Head of caudate nucleus (tissue), 42 donors: Measurements from ENCODE around the gene SMARCB1.

Experiments
- DNase-seq, 42 donors: peaks; one replicate each; pipeline versions ENCODE4 v3.0.0 to v3.0.0-alpha.2; 2020 to 2021; ENCODE audit warnings: mixed read lengths in 7 of 42
- intact Hi-C: fragments of 100-400 bp; cut with DNase I; formaldehyde crosslinking; loops from one replicate; pipeline ENCODE4 v1.15.0; 2022

The SMARCB1 gene

GRCh38 chr22:23777776-23778576, 8.8 kb upstream of the SMARCB1 start:
- no peak for DNase-seq
- intact Hi-C loops, result no loop called here

DNA sequence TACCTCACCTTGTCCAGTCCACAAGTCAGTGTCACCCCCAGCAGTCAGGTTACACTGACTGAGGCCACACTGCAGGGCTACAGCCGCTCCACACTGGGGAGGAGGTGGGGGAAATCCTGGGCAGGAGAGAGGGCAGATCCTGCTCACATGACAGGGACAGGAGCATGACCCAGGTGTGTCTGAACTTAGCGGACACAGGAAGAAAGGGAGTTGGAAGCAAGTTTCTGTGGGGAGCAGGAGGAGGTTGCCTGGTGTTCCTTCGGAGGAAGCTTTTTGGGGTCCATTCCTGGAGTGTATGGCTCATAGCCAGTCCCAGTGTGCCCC, 8.2 kb upstream of the SMARCB1 start:
- intact Hi-C loops, result no loop called here
- DNase-seq, result no peak

GRCh38 chr22:23779083-23779482, 7.7 kb upstream of the SMARCB1 start:
- DNase-seq, result no peak

GRCh38 chr22:23779731-23780130, 7.0 kb upstream of the SMARCB1 start:
- intact Hi-C loops, result no loop called here
- DNase-seq, result no peak

More at GRCh38 chr22:23779083-23779482, 7.7 kb upstream of the SMARCB1 start:
- intact Hi-C loops, result no loop called here

DNA sequence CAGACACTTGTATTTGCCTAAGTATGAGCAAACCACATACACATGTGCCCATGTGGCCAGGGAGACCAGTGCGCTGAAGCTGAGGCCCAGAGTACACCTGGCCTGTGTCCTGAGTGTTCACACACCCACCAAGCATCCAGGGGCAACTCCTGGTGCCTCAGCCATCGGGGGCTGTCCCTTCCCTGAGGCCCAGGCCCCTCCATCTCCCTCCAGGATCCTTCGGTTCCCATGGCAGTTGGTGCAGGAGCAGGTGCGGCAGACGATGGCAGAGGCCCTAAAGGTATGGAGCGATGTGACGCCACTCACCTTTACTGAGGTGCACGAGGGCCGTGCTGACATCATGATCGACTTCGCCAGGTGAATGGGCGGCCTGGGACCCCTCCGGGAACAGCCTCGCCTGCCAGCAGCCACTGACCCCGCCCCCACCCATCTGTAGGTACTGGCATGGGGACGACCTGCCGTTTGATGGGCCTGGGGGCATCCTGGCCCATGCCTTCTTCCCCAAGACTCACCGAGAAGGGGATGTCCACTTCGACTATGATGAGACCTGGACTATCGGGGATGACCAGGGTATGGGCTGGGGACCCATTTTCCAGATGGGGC, 6.5 kb upstream of the SMARCB1 start:
- intact Hi-C loops, result no loop called here
- no peak for DNase-seq

GRCh38 chr22:23781065-23781464, 5.7 kb upstream of the SMARCB1 start:
- DNase-seq, result peak; percentile 77 to 95 (median 89)

GRCh38 chr22:23781511-23782183, 5.1 kb upstream of the SMARCB1 start:
- intact Hi-C loops, result no loop called here
- peak in 11 of 42 donors; percentile 29 to 64 (median 44) for DNase-seq

More at GRCh38 chr22:23781065-23781464, 5.7 kb upstream of the SMARCB1 start:
- intact Hi-C loops, result no loop called here

- intact Hi-C loops, result no loop called here
- no peak for DNase-seq
Observed at GRCh38 chr22:23782252-23782651, 4.5 kb upstream of the SMARCB1 start.

DNA sequence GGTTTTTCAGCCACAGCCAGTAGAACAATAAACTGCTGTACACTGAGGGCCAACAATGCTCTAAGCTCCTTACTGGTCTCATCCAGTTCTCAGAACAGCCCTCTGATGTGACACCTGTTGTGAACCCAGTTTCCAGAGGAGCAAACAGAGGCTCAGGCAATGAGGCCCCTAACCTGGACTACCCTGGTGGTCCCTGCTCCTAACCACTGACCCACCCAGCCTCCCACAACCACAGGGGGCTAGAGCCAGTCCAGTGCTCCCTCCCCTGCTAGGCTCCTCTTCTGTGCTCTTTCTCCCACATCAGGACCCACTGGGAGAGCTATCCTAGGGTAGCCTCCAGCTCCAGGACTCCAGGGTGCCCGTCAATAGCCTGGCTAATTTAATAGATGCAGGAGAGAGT, 4.1 kb upstream of the SMARCB1 start:
- intact Hi-C loops, result no loop called here
- no peak for DNase-seq

DNA sequence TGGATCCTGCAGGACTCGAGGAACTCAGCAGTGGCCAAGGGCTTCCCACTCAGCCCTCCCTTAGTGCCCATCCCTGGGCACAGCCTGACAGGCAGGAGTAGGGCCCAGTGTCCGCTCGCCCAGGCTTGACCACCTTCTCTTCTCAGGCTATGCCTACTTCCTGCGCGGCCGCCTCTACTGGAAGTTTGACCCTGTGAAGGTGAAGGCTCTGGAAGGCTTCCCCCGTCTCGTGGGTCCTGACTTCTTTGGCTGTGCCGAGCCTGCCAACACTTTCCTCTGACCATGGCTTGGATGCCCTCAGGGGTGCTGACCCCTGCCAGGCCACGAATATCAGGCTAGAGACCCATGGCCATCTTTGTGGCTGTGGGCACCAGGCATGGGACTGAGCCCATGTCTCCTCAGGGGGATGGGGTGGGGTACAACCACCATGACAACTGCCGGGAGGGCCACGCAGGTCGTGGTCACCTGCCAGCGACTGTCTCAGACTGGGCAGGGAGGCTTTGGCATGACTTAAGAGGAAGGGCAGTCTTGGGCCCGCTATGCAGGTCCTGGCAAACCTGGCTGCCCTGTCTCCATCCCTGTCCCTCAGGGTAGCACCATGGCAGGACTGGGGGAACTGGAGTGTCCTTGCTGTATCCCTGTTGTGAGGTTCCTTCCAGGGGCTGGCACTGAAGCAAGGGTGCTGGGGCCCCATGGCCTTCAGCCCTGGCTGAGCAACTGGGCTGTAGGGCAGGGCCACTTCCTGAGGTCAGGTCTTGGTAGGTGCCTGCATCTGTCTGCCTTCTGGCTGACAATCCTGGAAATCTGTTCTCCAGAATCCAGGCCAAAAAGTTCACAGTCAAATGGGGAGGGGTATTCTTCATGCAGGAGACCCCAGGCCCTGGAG, 3.3 kb upstream of the SMARCB1 start:
- intact Hi-C loops, result no loop called here

GRCh38 chr22:23784215-23784732, 2.5 kb upstream of the SMARCB1 start:
- DNase-seq, result no peak
- intact Hi-C loops, result no loop called here

More for the DNA sequence above, 3.3 kb upstream of the SMARCB1 start:
- no peak for DNase-seq

DNA sequence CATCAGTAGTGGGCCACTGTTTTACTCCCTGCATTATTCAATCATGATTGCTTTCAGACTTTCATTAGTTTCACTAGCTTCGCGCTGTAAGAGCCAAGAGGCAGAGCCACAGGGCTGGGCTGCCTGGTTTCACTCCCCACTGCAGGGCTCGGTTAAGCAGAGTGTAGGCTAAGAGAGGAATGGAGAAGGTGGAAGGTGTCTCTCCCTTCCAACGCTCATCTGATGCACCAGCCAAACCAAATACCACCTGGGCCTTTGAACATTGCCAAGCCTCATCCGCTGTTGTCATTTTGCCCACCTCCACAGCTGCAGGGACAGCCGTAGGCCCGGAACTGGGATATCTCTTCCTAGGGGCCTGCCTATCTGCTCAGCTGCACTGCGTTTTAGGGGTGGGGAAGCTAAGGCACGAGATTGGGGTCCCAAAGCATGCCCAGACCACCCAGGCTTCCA, 480 bp upstream of the SMARCB1 start:
- DNase-seq, result peak in 1 of 42 donors; percentile 35
- intact Hi-C loops, result no loop called here

DNA sequence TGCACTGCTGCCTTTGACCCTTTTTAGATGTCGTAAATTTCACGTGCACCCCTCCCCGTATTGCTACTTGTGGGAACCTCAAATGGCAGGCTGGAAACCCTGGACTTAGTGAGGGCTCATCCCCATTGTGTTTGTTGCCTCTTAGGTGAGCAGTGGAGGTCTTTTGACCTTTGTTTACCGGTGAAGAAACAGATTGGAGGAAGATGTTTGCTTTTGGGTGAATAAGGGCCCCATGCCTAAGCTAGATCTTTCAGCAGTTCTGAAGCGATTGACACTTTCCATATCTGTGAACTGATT, 782 bp downstream of the SMARCB1 start:
- DNase-seq, result no peak
- intact Hi-C loops, result no loop called here

- no peak for DNase-seq
- intact Hi-C loops, result no loop called here
Observed at GRCh38 chr22:23787910-23788309, 1.1 kb downstream of the SMARCB1 start.

GRCh38 chr22:23789121-23789520, 2.4 kb downstream of the SMARCB1 start:
- intact Hi-C loops, result no loop called here
- no peak for DNase-seq

DNA sequence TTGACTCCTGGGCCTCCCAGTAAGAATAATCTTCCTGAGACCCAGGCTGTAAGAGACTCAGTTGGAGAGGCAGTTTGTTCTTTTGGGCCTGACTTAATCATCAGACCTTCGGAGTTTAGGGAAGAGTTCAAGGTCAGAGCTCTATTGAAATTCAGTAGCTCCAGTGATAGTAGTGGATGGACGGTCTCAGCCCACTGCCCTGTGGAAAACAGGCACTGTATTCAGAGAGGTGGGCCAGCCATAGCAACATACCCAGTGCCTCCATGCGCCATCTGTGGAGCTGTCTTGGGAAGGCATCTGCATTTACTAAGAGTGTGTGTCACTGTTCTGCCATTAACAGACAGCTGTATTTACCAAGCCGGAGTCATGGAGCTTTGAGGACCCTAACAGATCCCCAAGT, 2.9 kb downstream of the SMARCB1 start:
- intact Hi-C loops, result no loop called here

DNA sequence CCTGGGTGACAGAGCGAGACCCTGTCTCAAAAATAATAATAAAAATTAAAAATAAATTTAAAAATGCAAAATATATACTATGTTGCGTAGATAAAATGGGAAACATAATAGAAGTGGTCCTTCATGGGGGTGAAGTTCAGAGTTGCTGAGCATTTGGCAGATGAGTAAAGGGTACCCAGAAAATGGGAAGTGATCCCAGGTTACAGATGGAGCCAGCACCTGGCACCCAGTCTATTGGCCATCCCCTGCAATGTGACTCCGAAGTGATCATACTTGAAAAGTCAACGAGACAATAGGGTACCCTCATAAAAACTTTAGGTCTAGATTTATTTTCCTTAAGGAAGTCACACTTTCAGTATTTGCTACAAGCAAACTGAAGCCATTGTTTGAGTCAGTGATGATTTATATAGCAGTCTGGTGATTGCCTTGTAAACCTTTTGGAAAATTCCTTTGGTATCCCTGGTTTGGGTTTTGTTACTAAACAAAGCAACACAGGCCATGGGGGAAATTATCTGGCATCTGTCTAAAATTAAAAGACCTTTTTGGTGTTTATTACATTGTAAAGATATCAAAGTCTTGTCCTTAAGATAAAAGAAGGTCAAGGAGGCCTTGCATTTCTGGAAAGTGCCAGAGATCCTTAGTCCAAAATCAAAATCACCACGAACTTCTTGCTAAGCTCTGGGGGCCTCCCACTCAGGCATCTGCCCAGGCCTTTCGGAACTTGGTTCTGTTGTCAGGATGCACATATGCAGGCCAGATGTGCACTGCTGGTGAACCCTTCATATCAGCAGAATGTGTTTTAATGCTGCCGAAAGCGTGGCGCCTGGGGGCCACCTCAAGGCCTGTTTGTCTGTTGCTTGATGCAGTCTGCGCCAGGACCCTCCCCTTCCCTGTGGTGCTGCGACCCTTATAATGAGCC, 4.3 kb downstream of the SMARCB1 start:
- no peak for DNase-seq
- intact Hi-C loops, result no loop called here

More for the DNA sequence above, 2.9 kb downstream of the SMARCB1 start:
- peak in 6 of 42 donors; percentile 28 to 68 (median 46) for DNase-seq
